HG03159 (cell line): ENCODE measurements around the gene OR5H6.
"Not testable (repeated sequence)": the region's sequence is repeated elsewhere in the genome, so short reads cannot be mapped to it uniquely, and the experiment has no call there.

Experiments
- ATAC-seq: cut with Tn5 transposase; IDR thresholded peaks from one replicate; pipeline ENCODE4 v1.9.1; 2021; ENCODE audit warnings: mild to moderate bottlenecking, moderate library complexity; ENCODE audit not compliant: unreplicated experiment

OR5H6 gene

GRCh38 chr3:98263944-98264343, at the start of gene OR5H6:
TSS of gene OR5H6 (plus strand) at chr3:98264244. CDS start at chr3:98264333, 89 bp downstream.
- no peak for ATAC-seq

- ATAC-seq, result no peak
These were observed 49.0 kb upstream of the OR5H6 start for GRCh38 chr3:98215051-98215450.

- ATAC-seq, result no peak
These were observed 40.0 kb upstream of the OR5H6 start for GRCh38 chr3:98223907-98224672.

GRCh38 chr3:98232489-98232888, 31.6 kb upstream of the OR5H6 start:
- no peak for ATAC-seq

- ATAC-seq, result no peak
These were observed 30.6 kb upstream of the OR5H6 start for GRCh38 chr3:98233468-98233867.

- no peak for ATAC-seq
These were observed 23.9 kb upstream of the OR5H6 start for GRCh38 chr3:98240131-98240530.

GRCh38 chr3:98242155-98242554, 21.9 kb upstream of the OR5H6 start:
- ATAC-seq, result no peak

- ATAC-seq, result no peak
These were observed 20.2 kb upstream of the OR5H6 start for GRCh38 chr3:98243843-98244242.

GRCh38 chr3:98246142-98246541, 17.9 kb upstream of the OR5H6 start:
- ATAC-seq, result no peak

GRCh38 chr3:98256026-98256425, 8.0 kb upstream of the OR5H6 start:
- not testable (repeated sequence) for ATAC-seq

GRCh38 chr3:98259707-98260106, 4.3 kb upstream of the OR5H6 start:
- ATAC-seq, result peak; percentile 82

- ATAC-seq, result no peak
These were observed 2.0 kb upstream of the OR5H6 start for GRCh38 chr3:98262046-98262445.

GRCh38 chr3:98269846-98270245, 5.8 kb downstream of the OR5H6 start:
- ATAC-seq, result no peak

- no peak for ATAC-seq
These were observed 8.1 kb downstream of the OR5H6 start for GRCh38 chr3:98272126-98272525.

- no peak for ATAC-seq
These were observed 10.9 kb downstream of the OR5H6 start for GRCh38 chr3:98274914-98275313.

GRCh38 chr3:98282205-98282604, 18.2 kb downstream of the OR5H6 start, which contains the start of gene OR5H2:
TSS of gene OR5H2 (plus strand) at chr3:98282505. CDS start at chr3:98282903, 398 bp downstream.
- no peak for ATAC-seq

- no peak for ATAC-seq
These were observed 26.9 kb downstream of the OR5H6 start for GRCh38 chr3:98290916-98291315.

GRCh38 chr3:98291332-98291957, 27.4 kb downstream of the OR5H6 start:
- ATAC-seq, result no peak
